Kidney tubule cell (primary cell): ENCODE data around the gene TXNL1.
"Not testable (repeated sequence)": the region's sequence is repeated elsewhere in the genome, so short reads cannot be mapped to it uniquely, and the experiment has no call there.

ENCODE experiments used
- DNase-seq: peaks from one replicate; pipeline ENCODE4 v3.0.0-alpha.2; 2018; ENCODE audit warnings: low spot score

TXNL1 gene

DNA sequence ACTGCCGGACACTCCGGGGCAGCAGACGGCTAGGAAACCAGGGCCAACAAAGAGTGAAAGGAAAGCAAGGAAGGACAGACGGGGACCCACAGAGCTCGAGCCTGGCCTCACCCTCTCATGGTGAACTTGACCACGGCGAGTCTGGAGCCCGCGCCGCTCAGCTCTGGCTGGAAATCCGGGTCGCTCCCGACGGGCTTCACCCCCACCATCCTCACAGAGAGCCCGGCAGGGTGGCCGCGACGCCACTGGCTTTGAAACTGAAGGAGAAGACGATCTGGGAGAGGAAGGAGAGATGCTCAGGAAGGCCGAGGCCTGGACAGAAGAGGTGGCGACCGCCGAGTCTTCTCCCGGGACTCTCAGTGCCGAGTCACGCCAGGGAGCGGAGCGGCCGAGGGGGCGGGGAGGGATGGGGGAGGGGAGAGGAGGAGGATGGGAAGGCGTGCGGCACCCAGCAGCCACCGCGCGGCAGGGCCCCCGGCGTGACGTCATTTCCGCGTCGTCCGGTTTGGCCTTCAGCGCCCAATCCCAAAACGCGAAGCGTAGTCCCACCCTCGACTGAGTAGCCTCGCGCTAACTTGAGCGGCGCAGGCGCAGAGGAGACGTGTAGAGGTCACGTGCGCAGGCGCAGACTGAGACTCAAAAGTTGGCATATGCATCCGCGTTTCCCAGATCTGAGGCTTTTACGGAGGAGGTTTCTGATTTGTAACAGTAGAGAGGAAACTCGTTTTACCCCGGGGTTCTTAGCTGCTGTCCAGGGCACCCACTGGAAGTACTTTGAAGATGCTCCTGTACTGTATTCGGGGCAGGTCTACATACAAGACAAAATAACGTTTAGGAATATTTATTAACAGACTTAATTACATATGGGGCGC, at the start of gene TXNL1:
Gene TXNL1, minus strand, starts transcription at position 361 of the 872 bp plus-strand sequence. Its CDS starts 152 bp downstream, at position 209.
- DNase-seq = peak; percentile 99

DNA sequence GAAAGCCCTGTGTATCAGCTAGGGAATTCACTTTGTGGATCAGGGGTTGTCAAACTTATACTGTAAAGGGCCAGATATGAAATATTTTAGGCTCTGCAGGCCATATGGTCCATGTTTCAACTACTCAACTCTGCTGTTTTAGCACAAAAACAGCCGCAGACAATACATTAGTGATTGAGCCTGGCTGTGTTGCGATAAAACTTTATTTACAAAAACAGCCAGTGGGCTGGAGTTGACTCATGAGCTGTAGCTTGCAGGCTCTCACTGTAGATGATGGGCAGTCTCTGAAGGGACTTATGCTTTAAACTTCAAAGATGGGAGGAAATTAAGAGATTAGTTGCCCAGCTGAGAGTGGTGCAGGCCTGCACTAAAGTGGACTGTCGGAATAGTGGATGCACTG, 45.9 kb upstream of the TXNL1 start:
- no peak for DNase-seq

DNA sequence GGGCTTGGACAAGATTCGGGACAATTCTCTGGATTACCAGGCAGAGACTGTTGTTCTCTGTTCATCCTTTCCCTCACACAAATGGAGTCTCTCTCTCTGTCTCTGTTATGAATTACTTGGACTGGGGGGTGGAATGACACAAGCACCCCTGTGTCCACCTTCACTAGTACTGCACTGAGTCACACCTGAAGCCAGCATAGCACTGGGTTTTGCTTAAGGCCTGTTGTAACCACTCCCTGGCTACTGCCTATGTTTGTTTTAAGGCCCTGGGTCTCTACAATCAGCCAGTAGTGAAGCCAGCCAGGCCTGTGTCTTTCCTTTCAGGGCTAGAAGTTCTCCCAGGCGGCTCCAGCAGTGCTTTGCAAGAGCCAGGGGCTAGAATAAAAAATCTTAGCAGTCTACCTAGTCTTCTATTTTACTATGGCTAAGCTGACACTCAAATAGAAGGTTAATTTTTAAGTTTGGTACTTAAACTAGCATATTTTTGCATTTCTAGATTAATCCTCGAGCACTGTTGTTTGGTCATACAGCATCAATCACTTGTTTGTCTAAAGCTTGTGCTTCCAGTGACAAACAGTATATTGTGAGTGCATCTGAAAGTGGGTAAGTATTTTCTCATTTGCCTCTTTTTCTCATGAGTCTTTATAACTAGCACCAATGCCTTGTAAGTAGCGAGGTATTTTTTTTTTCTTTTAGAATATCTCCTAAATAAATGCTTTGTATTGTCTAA, 40.6 kb upstream of the TXNL1 start:
- DNase-seq = peak; percentile 51

DNA sequence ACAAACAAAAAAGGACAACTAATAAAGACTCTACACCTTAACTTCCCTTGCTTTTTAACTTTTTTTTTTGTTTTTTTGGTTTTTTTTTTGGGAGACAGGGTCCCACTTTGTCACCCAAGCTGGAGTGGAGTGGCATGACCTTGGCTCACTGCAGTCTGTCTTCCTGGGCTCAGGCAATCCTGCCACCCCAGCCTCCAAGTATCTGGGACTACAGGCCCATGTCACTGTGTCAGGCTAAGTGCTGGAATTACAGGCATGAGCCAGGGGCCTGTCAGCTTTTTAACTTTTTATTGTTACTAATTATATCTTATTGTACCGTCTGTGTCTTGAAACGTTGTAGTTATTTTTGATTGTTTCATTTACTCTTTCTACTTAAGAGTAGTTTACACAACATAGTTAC, 38.2 kb upstream of the TXNL1 start:
- DNase-seq = no peak

DNA sequence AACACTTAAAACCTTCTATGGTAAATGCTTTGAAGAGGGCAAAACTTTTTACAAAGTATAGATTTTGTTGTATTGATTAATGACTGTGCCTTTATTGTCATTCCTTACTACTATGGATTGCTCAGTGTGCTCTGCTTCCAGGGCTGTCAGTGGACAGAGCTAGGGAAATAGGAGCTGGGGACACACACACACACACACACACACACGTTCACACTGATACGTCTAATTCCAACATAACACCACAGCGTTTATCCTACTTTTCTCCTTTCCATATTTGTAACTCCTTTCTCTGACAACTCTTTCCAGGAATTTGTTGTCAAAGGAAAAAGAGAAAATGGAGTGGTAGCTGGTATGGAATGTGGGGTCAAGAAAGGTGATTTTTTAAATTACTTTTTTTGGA, 34.6 kb upstream of the TXNL1 start:
- no peak for DNase-seq

DNA sequence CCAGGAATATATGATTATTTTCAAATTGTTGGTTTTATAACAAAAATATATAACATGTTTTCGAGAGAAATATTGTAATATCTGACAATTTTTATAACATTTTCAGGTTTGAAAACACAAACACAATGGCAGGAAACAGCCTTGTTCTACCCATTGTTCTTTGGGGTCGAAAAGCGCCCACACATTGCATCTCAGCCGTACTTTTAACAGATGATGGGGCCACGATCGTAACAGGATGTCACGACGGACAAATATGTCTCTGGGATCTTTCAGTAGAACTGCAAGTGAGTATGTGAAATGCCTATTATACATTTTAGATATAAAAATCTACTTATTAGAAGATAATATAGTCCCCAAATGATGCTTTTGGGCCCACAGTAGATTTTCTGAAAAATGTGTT, 34.0 kb upstream of the TXNL1 start:
- DNase-seq = no peak

DNA sequence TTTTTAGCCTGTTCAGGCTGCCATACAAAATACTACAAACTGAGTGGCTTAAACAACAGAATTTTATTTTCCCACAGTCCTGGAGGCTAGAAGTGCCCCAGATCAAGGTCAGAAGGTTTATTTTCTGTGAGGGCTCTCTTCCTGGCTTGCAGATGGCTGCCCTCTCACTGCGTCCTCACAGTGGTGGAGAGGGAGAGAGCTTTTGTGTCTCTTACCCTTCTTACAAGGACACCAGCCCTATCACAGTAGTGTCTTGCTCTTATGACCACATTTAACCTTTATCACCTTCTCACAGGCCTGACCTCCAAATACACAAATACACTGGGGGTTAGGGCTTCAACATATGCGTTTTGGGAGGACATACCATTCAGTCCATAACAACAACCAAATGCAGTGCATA, 24.5 kb upstream of the TXNL1 start:
- DNase-seq = no peak

DNA sequence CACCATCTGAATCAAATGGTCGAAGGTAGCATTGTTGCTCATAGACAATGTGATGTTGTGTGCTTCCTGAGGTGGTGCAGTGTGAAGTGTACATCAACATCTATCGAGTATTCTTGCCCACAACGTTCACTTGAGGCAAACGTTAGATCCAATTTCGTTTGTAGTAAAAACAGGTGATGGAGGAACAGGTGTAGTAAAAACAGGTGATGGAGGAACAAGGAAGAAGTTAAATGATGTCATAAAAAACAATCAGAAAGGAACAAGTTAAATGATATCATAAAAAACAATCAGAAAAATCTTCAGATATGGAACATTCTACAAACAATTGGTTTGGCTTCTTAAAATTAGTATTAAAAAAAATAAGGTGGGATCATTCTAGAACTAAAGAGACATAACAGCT, 24.1 kb upstream of the TXNL1 start:
- no peak for DNase-seq

DNA sequence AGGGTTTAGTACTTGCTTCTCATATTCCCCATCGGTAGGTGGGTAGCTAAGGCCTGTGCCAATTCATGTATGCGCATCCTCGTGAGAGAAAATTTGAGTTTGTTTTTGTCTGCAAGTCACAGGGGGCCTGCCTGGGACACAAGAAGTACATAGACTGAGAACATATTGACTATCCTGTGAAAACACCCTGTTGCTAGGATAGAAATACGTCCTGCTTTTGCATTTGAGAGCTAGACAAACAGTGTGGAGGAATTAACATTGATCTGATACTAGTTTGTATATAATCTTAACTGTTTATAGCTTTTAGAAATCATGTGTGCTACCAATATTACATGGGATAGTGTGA, 23.6 kb upstream of the TXNL1 start:
- DNase-seq = no peak

DNA sequence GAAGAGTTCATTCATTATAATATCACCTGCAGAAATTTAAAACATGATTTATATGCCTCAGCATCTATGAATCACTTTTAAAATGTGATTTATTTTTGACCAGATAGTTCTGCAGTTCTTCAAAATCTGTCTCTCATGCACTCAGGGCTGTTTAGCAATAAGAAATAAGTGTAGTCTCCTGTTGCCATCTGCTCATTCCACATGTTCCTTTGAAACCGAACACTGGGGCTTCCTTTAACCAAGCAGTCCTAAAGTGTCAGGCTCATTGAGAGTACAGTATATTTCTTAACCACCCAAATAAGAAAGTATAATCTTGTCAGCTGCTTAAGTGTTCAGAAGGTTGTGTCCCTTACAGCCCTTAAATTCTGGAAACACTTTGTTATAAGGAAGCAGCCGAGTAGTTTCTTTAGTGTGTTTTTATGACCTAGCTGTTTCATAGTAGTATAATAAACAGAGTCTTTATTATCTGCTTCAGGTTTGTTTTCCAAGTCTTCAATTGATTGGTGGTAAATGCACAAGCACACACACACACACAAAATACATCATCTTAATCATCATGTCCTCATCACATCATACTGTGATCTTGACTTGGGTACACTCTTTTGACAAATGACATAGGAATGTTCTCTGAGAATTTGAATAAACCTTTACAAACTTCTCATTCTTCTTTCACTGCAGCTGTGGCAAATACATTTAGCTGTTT, 23.1 kb upstream of the TXNL1 start:
- DNase-seq = peak; percentile 42

DNA sequence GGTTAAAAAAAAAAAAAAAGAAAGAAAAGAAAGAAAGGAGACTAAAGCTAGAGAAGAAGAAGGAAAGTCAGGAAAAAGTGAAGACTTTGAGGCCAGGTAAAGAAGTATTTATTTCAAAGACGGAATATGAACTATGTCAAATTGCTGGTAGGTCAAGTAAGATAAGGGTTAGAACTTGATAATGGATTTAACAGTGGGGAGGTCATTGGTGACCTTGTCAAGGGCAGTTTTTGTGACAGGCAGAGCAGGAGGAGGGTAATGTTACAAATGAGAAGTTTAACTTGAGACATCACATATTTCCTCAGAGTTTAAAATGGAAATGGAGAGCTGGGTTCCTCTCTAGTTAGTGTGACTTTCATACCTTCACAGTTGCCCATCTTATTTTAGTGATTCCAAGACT, 22.3 kb upstream of the TXNL1 start:
- DNase-seq = no peak

DNA sequence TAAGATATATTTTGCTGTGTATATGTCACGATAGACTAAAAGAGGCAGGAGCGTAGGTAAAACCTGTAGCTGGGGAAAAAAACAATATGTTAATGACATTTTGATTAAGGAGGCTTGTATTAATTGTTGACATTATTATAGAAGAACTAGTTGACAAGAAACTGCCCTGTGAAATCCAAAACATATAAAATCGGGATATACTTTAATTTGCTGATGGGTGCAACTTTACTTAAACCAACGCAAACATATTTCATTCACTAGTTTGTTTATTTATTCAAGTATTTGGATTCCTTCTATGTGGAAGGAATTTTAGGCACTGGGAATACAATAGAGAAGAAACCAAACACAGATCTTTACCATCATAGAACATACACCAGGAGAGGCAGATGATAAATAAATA, 20.7 kb upstream of the TXNL1 start:
- DNase-seq = no peak

DNA sequence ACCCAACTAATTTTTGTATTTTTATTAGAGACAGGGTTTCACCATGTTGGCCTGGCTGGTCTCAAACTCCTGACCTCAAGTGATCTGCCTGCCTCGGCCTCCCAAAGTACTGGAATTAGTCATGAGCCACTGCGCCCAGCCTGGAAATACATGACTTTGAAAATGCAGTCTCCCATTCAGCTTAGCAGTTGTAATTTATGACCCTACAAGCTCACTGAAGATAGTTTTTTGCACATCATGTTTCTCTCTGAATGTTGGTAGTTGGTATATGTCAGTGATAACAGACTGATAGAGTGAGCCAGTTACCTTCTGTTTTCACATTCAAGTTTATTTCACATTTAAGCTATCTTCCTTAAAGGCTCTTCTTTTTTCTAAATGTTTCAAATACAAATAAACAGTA, 19.9 kb upstream of the TXNL1 start:
- no peak for DNase-seq

DNA sequence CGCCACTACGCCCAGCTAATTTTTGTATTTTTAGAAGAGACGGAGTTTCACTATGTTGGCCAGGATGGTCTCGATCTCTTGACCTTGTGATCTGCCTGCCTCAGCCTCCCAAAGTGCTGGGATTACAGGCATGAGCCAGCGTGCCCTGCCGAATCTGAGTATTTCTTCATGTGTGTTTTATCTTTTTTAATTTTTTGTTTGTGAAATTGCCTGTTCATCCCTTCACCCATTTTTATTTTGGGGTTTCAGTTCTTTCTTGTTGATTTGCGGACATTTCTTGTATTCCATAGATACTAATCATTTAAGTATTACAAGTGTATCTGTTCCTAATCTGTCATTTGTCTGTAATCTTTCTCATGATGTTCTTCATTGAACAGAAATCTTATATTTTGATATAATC, 15.9 kb upstream of the TXNL1 start:
- not testable (repeated sequence) for DNase-seq

DNA sequence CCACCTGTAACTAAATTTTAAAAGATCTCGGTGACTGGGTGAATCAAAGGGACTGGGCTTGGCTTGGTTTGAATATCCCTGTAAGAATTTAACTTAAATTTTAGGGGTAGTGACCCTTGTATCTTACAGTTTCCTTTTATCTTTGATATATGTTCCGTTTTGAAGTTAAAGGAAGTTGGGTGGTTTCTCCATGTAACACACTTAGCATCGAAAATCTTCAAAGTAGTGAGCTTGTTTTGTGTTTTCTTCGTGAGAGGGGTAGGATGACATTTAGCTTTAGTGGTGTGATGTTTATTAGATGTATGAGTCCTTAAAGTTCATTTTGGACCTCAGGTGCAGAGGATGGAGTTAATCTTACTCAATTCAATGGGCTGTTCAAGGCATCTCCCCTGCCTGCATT, 14.4 kb upstream of the TXNL1 start:
- DNase-seq = no peak

DNA sequence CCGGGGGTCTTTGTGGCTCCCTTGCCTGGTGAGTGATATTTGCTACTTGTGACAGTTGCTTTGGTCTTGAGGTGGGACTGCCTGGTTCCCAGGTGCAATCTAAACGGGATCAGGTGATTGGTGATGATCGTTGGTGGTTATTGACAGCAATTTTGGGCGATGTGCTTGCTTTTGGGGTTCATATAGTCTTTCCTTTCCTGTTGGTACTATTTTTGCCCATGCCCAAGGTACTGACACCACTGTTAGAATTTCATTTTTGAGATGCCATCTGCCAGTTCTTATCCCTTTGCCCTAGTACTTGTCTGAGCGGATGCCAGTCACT, 13.3 kb upstream of the TXNL1 start:
- DNase-seq = no peak

DNA sequence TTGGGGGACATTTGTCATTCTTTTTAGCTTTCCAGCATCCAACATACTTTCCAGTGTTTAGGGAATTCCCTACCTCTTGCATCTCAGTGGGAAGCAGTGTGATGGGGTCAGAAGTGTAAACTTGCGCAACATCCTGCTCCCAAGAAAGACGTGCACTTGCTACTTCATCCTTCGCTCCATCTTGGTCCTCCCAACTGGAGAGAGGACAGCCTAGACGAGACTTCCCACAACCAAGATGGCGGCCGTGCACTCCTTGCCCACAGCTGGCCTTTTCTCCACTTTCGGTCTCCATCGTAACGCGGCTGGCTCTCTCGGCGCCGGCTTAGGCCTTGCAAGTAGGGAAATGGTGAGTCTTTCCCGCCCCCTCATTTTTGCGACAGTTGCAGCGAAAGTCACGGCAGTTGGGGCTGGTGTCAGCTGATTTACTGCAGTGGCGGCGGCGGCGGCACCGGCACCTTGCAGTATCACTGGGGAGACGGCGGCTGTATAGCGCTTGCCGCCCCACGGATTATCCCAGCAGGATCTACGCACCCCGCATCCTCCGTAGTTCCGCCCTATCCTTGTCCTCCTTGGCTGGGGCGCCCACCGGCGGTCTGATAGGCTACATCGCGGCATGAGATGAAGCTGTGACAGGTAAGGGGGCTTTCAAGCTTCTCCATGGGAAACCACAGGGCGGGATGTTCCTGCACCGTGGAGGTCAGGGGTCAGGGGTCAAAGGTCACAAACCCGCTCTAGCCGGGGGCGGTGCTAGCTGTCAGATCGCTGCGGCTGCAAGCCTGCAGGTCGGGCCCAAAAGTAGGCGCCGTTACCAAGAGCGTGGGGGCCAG, 12.8 kb upstream of the TXNL1 start, which contains the start of gene WDR7:
Gene WDR7, plus strand, starts transcription at position 416 of the 827 bp plus-strand sequence. CDS start 21,157 bp downstream, outside the sequence.
- DNase-seq = peak; percentile 99

DNA sequence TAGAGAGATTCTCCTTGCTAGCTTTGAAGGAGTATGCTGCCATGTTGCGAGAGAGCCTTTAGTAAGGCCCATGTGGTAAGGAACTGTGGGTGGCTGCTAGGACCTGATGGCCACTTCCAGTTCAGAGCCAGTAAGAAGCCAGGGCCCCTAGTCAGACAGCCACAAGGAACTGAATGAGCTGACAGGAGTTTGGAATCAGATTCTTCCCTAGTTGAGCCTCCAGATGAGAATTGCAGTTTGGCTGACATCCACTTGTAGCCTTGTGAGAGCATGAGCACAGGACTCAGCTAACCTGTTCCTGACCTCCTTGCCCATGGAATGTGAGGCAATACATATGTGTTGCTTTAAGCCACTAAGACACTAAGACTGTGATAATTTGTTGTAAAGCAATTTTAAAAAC, 11.6 kb upstream of the TXNL1 start:
- no peak for DNase-seq

DNA sequence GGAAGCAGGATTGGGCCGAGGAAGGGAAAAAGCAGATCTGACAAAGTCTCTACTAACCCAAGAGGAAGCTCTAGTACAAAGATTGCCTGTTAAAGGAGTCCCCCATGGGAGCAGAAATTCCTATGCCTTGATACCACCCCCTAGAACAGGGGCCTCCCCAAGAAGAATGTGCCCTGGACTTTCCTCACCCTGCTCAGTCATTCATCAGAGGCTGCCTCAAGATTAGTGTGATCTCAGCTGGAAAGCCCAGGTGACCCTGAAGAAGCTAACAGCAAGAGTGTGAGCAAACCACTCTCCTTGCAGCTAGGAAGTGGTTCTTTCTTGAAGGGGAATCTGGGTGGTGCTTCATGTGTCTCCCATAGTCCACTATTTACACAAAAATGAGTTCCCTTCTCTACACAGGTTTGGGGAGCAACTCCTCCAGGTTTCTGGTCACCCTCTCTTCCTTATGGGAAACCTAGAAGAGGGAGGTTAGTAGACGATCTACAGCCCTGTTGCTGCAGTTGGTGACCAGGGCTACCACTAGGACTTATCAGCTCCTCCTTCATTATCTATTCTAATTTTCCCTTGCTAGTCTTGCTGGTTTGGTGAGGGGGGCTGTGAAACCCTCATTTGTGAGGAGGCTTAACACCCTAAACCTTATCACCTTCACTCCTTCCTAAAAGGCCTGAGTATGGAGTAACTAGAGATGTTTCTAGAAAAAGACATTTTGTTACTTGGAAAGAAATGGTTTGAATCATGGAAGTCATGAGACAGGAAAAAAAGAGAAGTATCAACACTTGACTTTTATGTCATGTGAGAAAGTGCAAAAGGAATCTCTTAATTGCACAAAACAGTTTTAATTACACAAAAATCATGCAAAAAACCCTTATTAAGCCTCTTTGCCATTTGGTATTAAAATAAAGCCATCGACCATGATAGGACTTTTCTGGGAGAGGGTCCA, 9.8 kb upstream of the TXNL1 start:
- no peak for DNase-seq

DNA sequence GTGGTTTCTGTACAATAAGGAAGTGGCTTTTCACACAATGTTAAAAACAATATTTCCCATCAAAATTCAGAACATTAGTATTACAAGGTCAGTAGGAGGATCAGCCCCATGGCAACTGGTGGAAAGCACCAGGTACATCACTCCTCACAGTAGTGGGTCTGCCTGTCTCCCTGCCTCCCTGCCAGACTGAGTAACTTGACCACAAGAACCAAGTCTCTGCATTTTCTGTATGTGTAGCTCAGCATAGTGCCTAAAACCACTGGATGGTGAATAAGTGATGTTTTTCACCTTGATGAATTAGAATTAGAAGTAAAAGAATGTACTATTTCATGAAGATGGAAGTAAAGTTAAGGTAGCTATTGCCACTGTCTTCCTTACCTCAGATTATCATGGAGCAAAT, 8.7 kb upstream of the TXNL1 start:
- no peak for DNase-seq

DNA sequence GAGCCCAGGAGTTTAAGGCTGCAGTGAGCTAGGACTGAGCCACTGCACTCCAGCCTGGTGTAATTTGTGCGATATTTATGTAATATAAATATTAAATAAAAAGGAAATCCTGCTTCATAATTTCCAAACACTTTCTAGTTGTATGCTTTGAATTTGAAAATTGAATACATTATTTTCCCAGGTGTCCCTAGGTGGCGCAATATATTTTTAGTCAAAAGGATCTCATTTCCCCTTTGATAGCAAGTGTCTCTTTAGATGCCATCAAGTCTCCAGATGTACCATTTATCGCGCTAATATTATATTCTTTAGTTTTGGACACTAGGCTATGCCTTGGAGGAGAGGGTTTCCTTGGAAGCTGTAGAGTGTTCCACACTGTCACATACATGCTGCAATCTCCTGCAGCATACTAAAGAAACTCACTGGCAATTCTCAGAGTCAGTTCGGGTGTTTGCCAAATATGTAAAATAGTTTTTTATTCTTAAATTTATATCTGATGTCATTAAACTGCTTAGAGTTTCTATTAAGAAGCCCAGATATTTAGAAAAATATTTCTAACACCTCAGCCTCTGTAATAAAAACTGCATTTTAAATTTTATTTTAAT, 7.1 kb upstream of the TXNL1 start:
- DNase-seq = no peak
